Measurements from ENCODE around the gene ZNF511.

- TF ChIP-seq CTCF (IDR thresholded peaks at IDR 0.05; ENCODE audit: low read depth, low read length, poor library complexity, severe bottlenecking) (no peak), EZH2phosphoT487 (IDR thresholded peaks at IDR 0.05; ENCODE audit: borderline replicate concordance, low read length) (no peak)
Observed at GRCh38 chr10:133355991-133356390, 47.3 kb downstream of the ZNF511 start.

Data from DOHH2 (cell line).